OCI-LY7 (cell line): ENCODE measurements around the gene STAT4. TPM values are rescaled to one million over a fixed set of nuclear protein-coding genes. Genes with fewer than 3 reads are reported as not detected.
"Not testable (repeated sequence)": the region's sequence is repeated elsewhere in the genome, so short reads cannot be mapped to it uniquely, and the experiment has no call there.

Experiments used
- BruUV-seq: library from RNA; stranded (reverse); fragments of 400-500 nt; replicated peaks from 2 replicates; lab custom pipeline; 2021; lab: Mats Ljungman, UMichigan
- CTCF ChIA-PET: fragments of 300-600 bp; sonication (Branson Sonifier 250); formaldehyde crosslinking; loops from one replicate; lab custom pipeline; 2022; ENCODE audit warnings: antibody characterized with exemption; ENCODE audit not compliant: unreplicated experiment; lab: Charles Lee
- POLR2A ChIA-PET: fragments of 300-600 bp; sonication (Branson Sonifier 250); formaldehyde crosslinking; loops from one replicate; lab custom pipeline; 2022; ENCODE audit warnings: antibody characterized with exemption; lab: Charles Lee
- DNase-seq: peaks from one replicate; pipeline ENCODE4 v3.0.0-alpha.2; 2015; ENCODE audit warnings: low spot score
- H2AFZ ChIP-seq: fragments of 200-600 bp; sonication (generic), shearing (Covaris generic); 2 replicates; pipeline ENCODE4 v1.6.1; 2014; ENCODE audit warnings: mild to moderate bottlenecking, antibody characterized with exemption, low read length, moderate library complexity
- H3K27ac ChIP-seq: fragments of 200-600 bp; sonication (generic); 2 replicates; pipeline ENCODE4 v1.5.1; 2014; ENCODE audit warnings: mixed run types, low read depth, mild to moderate bottlenecking, moderate library complexity, low read length, inconsistent platforms; ENCODE audit not compliant: poor library complexity, severe bottlenecking
- H3K36me3 ChIP-seq: fragments of 200-600 bp; sonication (generic); 2 replicates; pipeline ENCODE4 v1.6.1; 2014; ENCODE audit warnings: mild to moderate bottlenecking, antibody characterized with exemption, low read length, moderate library complexity, mixed read lengths; ENCODE audit not compliant: insufficient read depth
- H3K4me1 ChIP-seq: fragments of 200-600 bp; sonication (generic); 2 replicates; pipeline ENCODE4 v1.5.1; 2014; ENCODE audit warnings: mild to moderate bottlenecking, low read length; ENCODE audit not compliant: insufficient read depth, poor library complexity, severe bottlenecking
- H3K4me2 ChIP-seq: fragments of 200-600 bp; sonication (generic); 2 replicates; pipeline ENCODE4 v1.6.1; 2014; ENCODE audit warnings: mild to moderate bottlenecking, low read length
- H3K4me3 ChIP-seq: fragments of 200-600 bp; sonication (generic); 2 replicates; pipeline ENCODE4 v1.5.1; 2014; ENCODE audit warnings: mild to moderate bottlenecking, low read depth, low read length; ENCODE audit not compliant: poor library complexity, severe bottlenecking
- H3K79me2 ChIP-seq: fragments of 200-600 bp; sonication (generic); 2 replicates; pipeline ENCODE4 v1.6.1; 2016; ENCODE audit warnings: low read depth, mild to moderate bottlenecking, low read length, moderate library complexity, mixed read lengths; ENCODE audit not compliant: insufficient read depth
- H3K9me2 ChIP-seq: fragments of 200-600 bp; sonication (generic); 2 replicates; pipeline ENCODE4 v1.6.1; 2016; ENCODE audit warnings: mild to moderate bottlenecking, low read length, mixed read lengths; ENCODE audit not compliant: insufficient read depth
- H3K9me3 ChIP-seq: fragments of 200-600 bp; sonication (generic); 2 replicates; pipeline ENCODE4 v1.6.1; 2014; ENCODE audit warnings: mild to moderate bottlenecking, mixed run types, low read length, mixed read lengths
- H4K20me1 ChIP-seq: fragments of 200-600 bp; sonication (generic); 2 replicates; pipeline ENCODE4 v1.6.1; 2014; ENCODE audit warnings: mild to moderate bottlenecking, antibody characterized with exemption, low read length, moderate library complexity, mixed read lengths; ENCODE audit not compliant: insufficient read depth
- EZH2phosphoT487 ChIP-seq: fragments of 200-600 bp; sonication (generic); IDR thresholded peaks from 2 replicates; pipeline ENCODE4 v1.6.1; 2018; ENCODE audit warnings: low read depth, borderline replicate concordance, mild to moderate bottlenecking, mixed run types, antibody characterized with exemption, low read length, moderate library complexity, mixed read lengths
- intact Hi-C: fragments of 100-400 bp; cut with micrococcal nuclease; formaldehyde crosslinking; loops from one replicate; pipeline ENCODE4 v1.10.0; 2022; ENCODE audit not compliant: unreplicated experiment
- total RNA-seq, 2 experiments: library from RNA; depleted of rRNA in 1 of 2; stranded (reverse); fragments of >200 nt in 1 of 2; shearing (Covaris generic) in 1 of 2; gene quantifications; 2 replicates each; pipeline ENCODE4 v1.2.3, GENCODE V29; 2014 to 2022
- TF ChIP-seq, protein P1 (sequence below): fragments of 200-600 bp; sonication (generic); conservative IDR thresholded peaks from 2 replicates; pipeline ENCODE4 v1.5.1; 2014; ENCODE audit warnings: mild to moderate bottlenecking, antibody characterized with exemption, low read length, moderate library complexity, mixed read lengths

The STAT4 gene
- total RNA-seq, 2 experiments from 2014 or later, result not detected

DNA sequence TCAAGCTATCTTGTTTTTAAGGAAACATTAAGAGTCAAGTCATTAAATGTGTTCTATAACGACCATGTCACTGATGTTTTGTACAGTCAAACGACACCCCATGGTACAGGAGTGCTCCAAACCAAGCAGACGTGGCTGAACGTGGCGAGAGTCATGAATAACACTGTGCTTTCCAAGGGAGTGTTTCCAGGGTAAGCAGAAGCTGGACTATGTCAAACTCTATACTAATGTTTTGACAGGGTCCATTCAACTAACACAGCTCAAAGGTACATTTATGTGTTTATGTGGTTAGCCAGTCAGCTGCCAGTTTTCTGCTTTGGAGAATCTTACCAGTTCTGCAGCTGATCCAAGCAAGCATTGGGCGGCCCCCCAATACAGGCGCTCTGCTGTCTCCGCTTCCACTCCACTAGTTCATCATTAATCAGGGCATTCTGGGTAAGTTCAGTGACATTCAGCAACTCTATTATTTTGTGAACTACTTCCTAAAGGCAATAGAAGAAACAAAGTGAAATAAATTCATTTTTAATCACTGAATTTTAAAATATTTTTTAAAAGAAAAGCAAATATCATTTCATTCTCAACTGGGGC, 153.2 kb downstream of the STAT4 start:
- Histone ChIP-seq H3K79me2 (no peaks in the 10 kb centered on the region), H4K20me1 (no peaks in the 10 kb centered on the region), H3K4me3 (no peak overlapping the region), H3K36me3 (peaks cover 92% of the 10 kb centered on the region), H3K27ac (no peak overlapping the region), H3K4me2 (no peak overlapping the region), H3K9me2 (no peaks in the 10 kb centered on the region), H3K4me1 (no peaks in the 10 kb centered on the region), H2AFZ (no peak overlapping the region), H3K9me3 (no peaks in the 10 kb centered on the region)
- CTCF ChIA-PET, result no interaction called here
- no TSS peak for BruUV-seq
- POLR2A ChIA-PET, result interaction anchor here (0.5 to 0.6 kb wide), 2 partner anchors 146 to 417 kb away, joined by 3 read pairs; no protein-coding TSS in a partner anchor
- no peak for DNase-seq
- TF ChIP-seq, protein P1, sequence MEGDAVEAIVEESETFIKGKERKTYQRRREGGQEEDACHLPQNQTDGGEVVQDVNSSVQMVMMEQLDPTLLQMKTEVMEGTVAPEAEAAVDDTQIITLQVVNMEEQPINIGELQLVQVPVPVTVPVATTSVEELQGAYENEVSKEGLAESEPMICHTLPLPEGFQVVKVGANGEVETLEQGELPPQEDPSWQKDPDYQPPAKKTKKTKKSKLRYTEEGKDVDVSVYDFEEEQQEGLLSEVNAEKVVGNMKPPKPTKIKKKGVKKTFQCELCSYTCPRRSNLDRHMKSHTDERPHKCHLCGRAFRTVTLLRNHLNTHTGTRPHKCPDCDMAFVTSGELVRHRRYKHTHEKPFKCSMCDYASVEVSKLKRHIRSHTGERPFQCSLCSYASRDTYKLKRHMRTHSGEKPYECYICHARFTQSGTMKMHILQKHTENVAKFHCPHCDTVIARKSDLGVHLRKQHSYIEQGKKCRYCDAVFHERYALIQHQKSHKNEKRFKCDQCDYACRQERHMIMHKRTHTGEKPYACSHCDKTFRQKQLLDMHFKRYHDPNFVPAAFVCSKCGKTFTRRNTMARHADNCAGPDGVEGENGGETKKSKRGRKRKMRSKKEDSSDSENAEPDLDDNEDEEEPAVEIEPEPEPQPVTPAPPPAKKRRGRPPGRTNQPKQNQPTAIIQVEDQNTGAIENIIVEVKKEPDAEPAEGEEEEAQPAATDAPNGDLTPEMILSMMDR, result no peak
- TF ChIP-seq EZH2phosphoT487, result no peak
- intact Hi-C loops, result no loop called here

DNA sequence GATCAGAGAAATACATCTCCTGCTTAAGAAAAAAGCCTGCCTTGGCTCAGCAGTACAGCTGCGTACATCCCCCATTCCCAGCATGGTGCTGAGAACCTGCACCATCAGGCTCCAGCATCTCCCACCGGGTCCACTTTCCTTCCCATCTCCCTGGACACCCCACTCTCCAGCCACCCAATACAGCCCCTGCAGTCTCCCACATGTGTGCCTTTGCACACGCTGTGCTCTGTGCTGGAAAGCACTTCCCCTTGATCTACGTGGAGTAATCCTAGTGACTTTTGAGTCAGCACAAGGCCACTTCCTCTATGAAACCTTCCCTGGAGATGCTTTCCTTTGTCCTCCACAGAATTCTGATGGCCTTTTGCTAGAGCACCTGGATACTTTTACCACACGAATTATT, 153.8 kb downstream of the STAT4 start:
- ChIA-PET POLR2A (interaction anchor here (0.6 kb wide), 1 partner anchor 416 kb away, joined by 3 read pairs; no protein-coding TSS in a partner anchor), CTCF (no interaction called here)
- TF ChIP-seq, protein P1, result no peak
- no peak for TF ChIP-seq EZH2phosphoT487
- H4K20me1 ChIP-seq, result no peaks in the 10 kb centered on the region
- intact Hi-C loops, result loop anchor here (1.0 kb wide), 1 partner anchor 33 kb away; no protein-coding TSS in a partner anchor
- no peak overlapping the region for H3K4me2 ChIP-seq
- H3K4me3 ChIP-seq, result no peak overlapping the region
- H3K9me3 ChIP-seq, result no peaks in the 10 kb centered on the region
- H2AFZ ChIP-seq, result no peak overlapping the region
- H3K79me2 ChIP-seq, result no peaks in the 10 kb centered on the region
- no peak for DNase-seq
- no peak overlapping the region for H3K27ac ChIP-seq
- peaks cover 92% of the 10 kb centered on the region for H3K36me3 ChIP-seq
- no peaks in the 10 kb centered on the region for H3K9me2 ChIP-seq
- no peaks in the 10 kb centered on the region for H3K4me1 ChIP-seq
- BruUV-seq, result no TSS peak

DNA sequence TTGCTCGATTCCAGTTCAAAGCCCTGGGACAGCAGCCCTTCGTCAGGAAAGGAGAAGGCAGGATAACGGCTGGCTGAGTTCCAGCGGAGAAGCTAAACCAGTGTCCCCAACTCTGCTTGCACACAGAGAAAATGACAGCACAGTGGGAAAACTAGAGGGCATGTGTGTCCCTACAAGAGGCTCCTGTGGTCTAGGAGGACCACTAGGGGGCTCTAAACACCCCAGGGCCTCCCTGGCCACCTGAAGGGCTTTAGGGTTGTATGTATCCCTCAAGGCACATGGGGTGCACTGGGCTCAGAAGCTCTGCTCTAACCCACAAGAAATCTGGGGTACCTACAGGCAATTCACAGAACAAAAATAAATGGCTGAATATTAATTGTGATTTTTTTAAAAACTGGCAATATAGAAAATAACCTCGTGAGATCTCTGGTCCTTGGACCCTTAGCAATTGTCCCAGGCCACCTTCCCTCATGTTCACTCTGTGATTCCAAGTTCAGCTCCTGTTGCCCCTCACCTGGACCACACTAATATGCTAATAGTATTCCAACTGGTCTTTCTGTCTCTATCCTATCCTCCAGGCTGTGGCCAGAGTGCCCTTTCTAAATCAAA, 154.4 kb downstream of the STAT4 start:
- no TSS peak for BruUV-seq
- H3K4me3 ChIP-seq, result no peak overlapping the region
- H3K36me3 ChIP-seq, result peaks cover 89% of the 10 kb centered on the region
- H3K4me2 ChIP-seq, result no peak overlapping the region
- H3K9me3 ChIP-seq, result no peaks in the 10 kb centered on the region
- no peaks in the 10 kb centered on the region for H4K20me1 ChIP-seq
- no peaks in the 10 kb centered on the region for H3K9me2 ChIP-seq
- H3K4me1 ChIP-seq, result no peaks in the 10 kb centered on the region
- H3K27ac ChIP-seq, result no peak overlapping the region
- H3K79me2 ChIP-seq, result no peaks in the 10 kb centered on the region
- intact Hi-C loops, result loop anchor here (1.0 kb wide), 1 partner anchor 34 kb away; no protein-coding TSS in a partner anchor
- POLR2A ChIA-PET, result interaction anchor here (0.5 to 0.6 kb wide), 2 partner anchors 24 to 330 kb away, joined by 3 to 4 read pairs; no protein-coding TSS in a partner anchor
- DNase-seq, result peak; percentile 55
- CTCF ChIA-PET, result no interaction called here
- H2AFZ ChIP-seq, result no peak overlapping the region
- TF ChIP-seq, protein P1, result peak; percentile 86
- no peak for TF ChIP-seq EZH2phosphoT487

DNA sequence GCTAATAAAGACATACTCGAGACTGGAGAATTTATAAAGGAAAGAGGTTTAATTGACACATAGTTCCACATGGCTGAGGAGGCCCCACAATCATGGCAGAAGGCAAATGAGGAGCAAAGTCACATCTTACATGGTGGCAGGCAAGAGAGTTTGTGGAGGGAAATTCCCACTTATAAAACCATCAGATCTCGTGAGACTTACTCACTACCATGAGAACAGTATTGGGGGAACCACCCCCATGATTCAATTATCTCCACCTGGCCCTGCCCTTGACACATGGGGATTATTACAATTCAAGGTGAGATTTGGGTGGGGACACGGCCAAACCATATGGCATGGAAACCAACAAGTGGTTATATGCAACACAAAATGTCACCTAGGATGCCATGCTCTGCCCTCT, 155.5 kb downstream of the STAT4 start:
- POLR2A ChIA-PET, result interaction anchor here (1.1 kb wide), 1 partner anchor 17 kb away, joined by 3 read pairs; no protein-coding TSS in a partner anchor
- peaks cover 90% of the 10 kb centered on the region for H3K36me3 ChIP-seq
- H3K4me1 ChIP-seq, BruUV-seq, H3K27ac ChIP-seq, CTCF ChIA-PET, H3K4me3 ChIP-seq, H3K4me2 ChIP-seq, intact Hi-C loops, H3K9me2 ChIP-seq, H3K9me3 ChIP-seq, H4K20me1 ChIP-seq, DNase-seq, H3K79me2 ChIP-seq, H2AFZ ChIP-seq: not testable (repeated sequence)
